ENCODE results near the gene ADAM15. TPM values are rescaled to one million over a fixed set of nuclear protein-coding genes. Genes with fewer than 3 reads are reported as not detected.

Gene ADAM15
- polyA plus RNA-seq, 1 donor: 38.6 TPM

- Histone ChIP-seq H3K4me1 (ENCODE audit: control insufficient read depth, insufficient read depth, low read length) (peaks cover 62% of the 10 kb centered on the region), H3K27me3 (ENCODE audit: control insufficient read depth, insufficient read depth, low read length) (no peaks in the 10 kb centered on the region), H3K36me3 (ENCODE audit: control insufficient read depth, insufficient read depth, low read length) (peaks cover 10% of the 10 kb centered on the region), H3K27ac (ENCODE audit: low read length) (peak overlapping the region; percentile 85), H3K9me3 (ENCODE audit: control insufficient read depth, low read depth, low read length) (no peaks in the 10 kb centered on the region), H3K4me3 (ENCODE audit: low read length) (peak overlapping the region; percentile 94)
- DNase-seq: peak in 1 of 2 donors; percentile 33
- no CpG with 5 or more reads among the region's 17 CpGs for WGBS (ENCODE audit: insufficient coverage, low lambda C conversion rate)
Observed at GRCh38 chr1:155005076-155006011, 45.8 kb upstream of the ADAM15 start.

- no peak overlapping the region for H3K4me3 ChIP-seq (ENCODE audit: low read length)
- H3K27ac ChIP-seq (ENCODE audit: low read length): peak overlapping the region; percentile 69
- peaks cover 75% of the 10 kb centered on the region for H3K4me1 ChIP-seq (ENCODE audit: control insufficient read depth, insufficient read depth, low read length)
- H3K9me3 ChIP-seq (ENCODE audit: control insufficient read depth, low read depth, low read length): no peaks in the 10 kb centered on the region
- WGBS (ENCODE audit: insufficient coverage, low lambda C conversion rate): no CpG with 5 or more reads among the region's 2 CpGs
- peak in 1 of 2 donors; percentile 44 for DNase-seq
- peaks cover 18% of the 10 kb centered on the region for H3K36me3 ChIP-seq (ENCODE audit: control insufficient read depth, insufficient read depth, low read length)
- no peaks in the 10 kb centered on the region for H3K27me3 ChIP-seq (ENCODE audit: control insufficient read depth, insufficient read depth, low read length)
Observed at GRCh38 chr1:155006601-155007101, 44.5 kb upstream of the ADAM15 start.

- Histone ChIP-seq H3K9me3 (ENCODE audit: control insufficient read depth, low read depth, low read length) (no peaks in the 10 kb centered on the region), H3K4me3 (ENCODE audit: low read length) (peak overlapping the region; percentile 25), H3K27ac (ENCODE audit: low read length) (peak overlapping the region; percentile 69), H3K27me3 (ENCODE audit: control insufficient read depth, insufficient read depth, low read length) (no peaks in the 10 kb centered on the region), H3K4me1 (ENCODE audit: control insufficient read depth, insufficient read depth, low read length) (peaks cover 82% of the 10 kb centered on the region), H3K36me3 (ENCODE audit: control insufficient read depth, insufficient read depth, low read length) (peaks cover 23% of the 10 kb centered on the region)
- WGBS (ENCODE audit: insufficient coverage, low lambda C conversion rate): no CpG with 5 or more reads among the region's 6 CpGs
- DNase-seq: peak; percentile 78 to 88
Observed at GRCh38 chr1:155007251-155007828, 43.8 kb upstream of the ADAM15 start.

- peak in 1 of 2 donors; percentile 46 for DNase-seq
- Histone ChIP-seq H3K4me3 (ENCODE audit: low read length) (peak overlapping the region; percentile 25), H3K27me3 (ENCODE audit: control insufficient read depth, insufficient read depth, low read length) (no peaks in the 10 kb centered on the region), H3K9me3 (ENCODE audit: control insufficient read depth, low read depth, low read length) (no peaks in the 10 kb centered on the region), H3K27ac (ENCODE audit: low read length) (peak overlapping the region; percentile 69), H3K4me1 (ENCODE audit: control insufficient read depth, insufficient read depth, low read length) (peaks cover 91% of the 10 kb centered on the region), H3K36me3 (ENCODE audit: control insufficient read depth, insufficient read depth, low read length) (peaks cover 30% of the 10 kb centered on the region)
- WGBS (ENCODE audit: insufficient coverage, low lambda C conversion rate): 43% methylated on average over 1 of the region's 16 CpGs
Observed at GRCh38 chr1:155008015-155008941, 42.8 kb upstream of the ADAM15 start.

GRCh38 chr1:155009221-155009711, 41.9 kb upstream of the ADAM15 start:
- no CpG with 5 or more reads among the region's 12 CpGs for WGBS (ENCODE audit: insufficient coverage, low lambda C conversion rate)
- H3K27ac ChIP-seq (ENCODE audit: low read length): peak overlapping the region; percentile 69
- peaks cover 98% of the 10 kb centered on the region for H3K4me1 ChIP-seq (ENCODE audit: control insufficient read depth, insufficient read depth, low read length)
- H3K27me3 ChIP-seq (ENCODE audit: control insufficient read depth, insufficient read depth, low read length): no peaks in the 10 kb centered on the region
- no peaks in the 10 kb centered on the region for H3K9me3 ChIP-seq (ENCODE audit: control insufficient read depth, low read depth, low read length)
- no peak for DNase-seq
- H3K4me3 ChIP-seq (ENCODE audit: low read length): peak overlapping the region; percentile 25
- H3K36me3 ChIP-seq (ENCODE audit: control insufficient read depth, insufficient read depth, low read length): peaks cover 38% of the 10 kb centered on the region

GRCh38 chr1:155009742-155010141, 41.4 kb upstream of the ADAM15 start:
- WGBS (ENCODE audit: insufficient coverage, low lambda C conversion rate): 100% methylated on average over 1 of the region's 5 CpGs
- peaks cover 41% of the 10 kb centered on the region for H3K36me3 ChIP-seq (ENCODE audit: control insufficient read depth, insufficient read depth, low read length)
- no peak overlapping the region for H3K27ac ChIP-seq (ENCODE audit: low read length)
- no peak for DNase-seq
- H3K4me1 ChIP-seq (ENCODE audit: control insufficient read depth, insufficient read depth, low read length): peaks cover 94% of the 10 kb centered on the region
- H3K27me3 ChIP-seq (ENCODE audit: control insufficient read depth, insufficient read depth, low read length): no peaks in the 10 kb centered on the region
- no peak overlapping the region for H3K4me3 ChIP-seq (ENCODE audit: low read length)
- no peaks in the 10 kb centered on the region for H3K9me3 ChIP-seq (ENCODE audit: control insufficient read depth, low read depth, low read length)

GRCh38 chr1:155010211-155010918, 40.8 kb upstream of the ADAM15 start:
- H3K9me3 ChIP-seq (ENCODE audit: control insufficient read depth, low read depth, low read length): no peaks in the 10 kb centered on the region
- no CpG with 5 or more reads among the region's 11 CpGs for WGBS (ENCODE audit: insufficient coverage, low lambda C conversion rate)
- no peaks in the 10 kb centered on the region for H3K27me3 ChIP-seq (ENCODE audit: control insufficient read depth, insufficient read depth, low read length)
- peaks cover 88% of the 10 kb centered on the region for H3K4me1 ChIP-seq (ENCODE audit: control insufficient read depth, insufficient read depth, low read length)
- H3K36me3 ChIP-seq (ENCODE audit: control insufficient read depth, insufficient read depth, low read length): peaks cover 46% of the 10 kb centered on the region
- no peak overlapping the region for H3K4me3 ChIP-seq (ENCODE audit: low read length)
- DNase-seq: no peak
- no peak overlapping the region for H3K27ac ChIP-seq (ENCODE audit: low read length)

GRCh38 chr1:155011004-155011416, 40.1 kb upstream of the ADAM15 start:
- Histone ChIP-seq H3K27me3 (ENCODE audit: control insufficient read depth, insufficient read depth, low read length) (no peaks in the 10 kb centered on the region), H3K36me3 (ENCODE audit: control insufficient read depth, insufficient read depth, low read length) (peaks cover 49% of the 10 kb centered on the region), H3K4me1 (ENCODE audit: control insufficient read depth, insufficient read depth, low read length) (peaks cover 82% of the 10 kb centered on the region), H3K4me3 (ENCODE audit: low read length) (no peak overlapping the region), H3K27ac (ENCODE audit: low read length) (no peak overlapping the region), H3K9me3 (ENCODE audit: control insufficient read depth, low read depth, low read length) (no peaks in the 10 kb centered on the region)
- no peak for DNase-seq
- WGBS (ENCODE audit: insufficient coverage, low lambda C conversion rate): no CpG with 5 or more reads among the region's 5 CpGs

- no CpG with 5 or more reads among the region's 6 CpGs for WGBS (ENCODE audit: insufficient coverage, low lambda C conversion rate)
- H3K27me3 ChIP-seq (ENCODE audit: control insufficient read depth, insufficient read depth, low read length): no peaks in the 10 kb centered on the region
- peak overlapping the region; percentile 56 for H3K27ac ChIP-seq (ENCODE audit: low read length)
- H3K4me1 ChIP-seq (ENCODE audit: control insufficient read depth, insufficient read depth, low read length): peaks cover 79% of the 10 kb centered on the region
- DNase-seq: no peak
- H3K9me3 ChIP-seq (ENCODE audit: control insufficient read depth, low read depth, low read length): no peaks in the 10 kb centered on the region
- no peak overlapping the region for H3K4me3 ChIP-seq (ENCODE audit: low read length)
- peaks cover 50% of the 10 kb centered on the region for H3K36me3 ChIP-seq (ENCODE audit: control insufficient read depth, insufficient read depth, low read length)
Observed at GRCh38 chr1:155011437-155012025, 39.6 kb upstream of the ADAM15 start.
